Psoas muscle (tissue), 8 donors: ENCODE data around the gene MTURN. TPM values are rescaled to one million over a fixed set of nuclear protein-coding genes. Genes with fewer than 3 reads are reported as not detected.

Experiments
- ATAC-seq, 4 donors: fragments of 200-7000 bp; cut with Tn5 transposase; one replicate each; pipeline ENCODE4 v1.9.1; 2020; ENCODE audit warnings: moderate library complexity in 3 of 4, mild to moderate bottlenecking in 2 of 4
- DNase-seq, 2 donors: peaks; one replicate each; pipeline ENCODE4 v3.0.0-alpha.2; 2020
- H3K27ac ChIP-seq: fragments of 200-600 bp; one replicate; pipeline ENCODE4 v1.8.0; 2022
- H3K27me3 ChIP-seq, 3 donors: fragments of 200-600 bp in 1 of 3; one replicate each; pipeline versions ENCODE4 v1.6.1 to v1.8.0; 2013 to 2022; ENCODE audit warnings: low read length in 2 of 3, mild to moderate bottlenecking in 2 of 3, moderate library complexity in 1 of 3; ENCODE audit not compliant: insufficient read depth in 3 of 3
- H3K36me3 ChIP-seq, 2 donors: fragments of 200-600 bp in 1 of 2; one replicate each; pipeline versions ENCODE4 v1.6.1 to v1.8.0; 2013 to 2022; ENCODE audit warnings: low read depth in 1 of 2, mild to moderate bottlenecking in 1 of 2, moderate library complexity in 1 of 2; ENCODE audit not compliant: insufficient read depth in 1 of 2
- H3K4me1 ChIP-seq: fragments of 200-600 bp; one replicate; pipeline ENCODE4 v1.8.0; 2022
- H3K4me3 ChIP-seq: fragments of 200-600 bp; one replicate; pipeline ENCODE4 v1.8.0; 2022; ENCODE audit warnings: mild to moderate bottlenecking
- H3K9me3 ChIP-seq: fragments of 200-600 bp; one replicate; pipeline ENCODE4 v1.8.0; 2022
- CTCF ChIP-seq: fragments of 200-600 bp; IDR thresholded peaks from one replicate; pipeline ENCODE4 v1.8.0; 2022; ENCODE audit warnings: antibody characterized with exemption
- WGBS, 3 donors: extraction: QIAGEN DNeasy Blood & Tissue Kit; methylation state at CpG; one replicate each; pipeline versions ENCODE4 v1.1.6 to v1.1.7; 2013; 5-methylcytosine and 5-hydroxymethylcytosine counted together
- intact Hi-C, 2 donors: fragments of 100-400 bp; cut with DNase I; formaldehyde crosslinking; loops; one replicate each; pipeline versions ENCODE4 v1.11.0 to v1.14.2; 2022
- polyA plus RNA-seq, 3 donors: library from polyadenylated mRNA; stranded (reverse); fragments of 200-250 nt; gene quantifications; one replicate each; pipeline ENCODE4 v1.2.3, GENCODE V29; 2013
- total RNA-seq, 4 donors: library from RNA; stranded (reverse); fragmentation: NEBNext Ultra II Directional in 2 of 4; extraction: Animal tissue kit (Norgen Biotek cat#: 25700) in 2 of 4; gene quantifications; one replicate each; pipeline versions ENCODE4 v1.2.1 to v1.2.4, GENCODE V29; 2021 to 2023
- donor health status: healthy with polysubstance abuse.
- donor health status: DM: no; HTN: no; CAD: no; lungs with moderate emphysema.
- donor health status: Bipolar disorder and iron deficiency.
- donor health status: healthy.
- donor health status: DM: yes; HTN: yes; CAD: no.
- donor health status: DM: no; HTN: no; CAD: no.
- donor health status: DM: no; HTN: no; CAD: no.
- donor health status: DM: yes; HTN: yes; CAD: no.

MTURN gene
- total and polyA plus RNA-seq, 7 donors: 7.1 to 68.6 (median 17.6) TPM

GRCh38 chr7:30102281-30102680, 32.5 kb upstream of the MTURN start:
- Histone ChIP-seq H3K9me3 (no peaks in the 10 kb centered on the region), H3K27ac (no peak overlapping the region), H3K4me1 (no peaks in the 10 kb centered on the region), H3K4me3 (no peak overlapping the region), H3K27me3 (no peaks in the 10 kb centered on the region), H3K36me3 (no peaks in the 10 kb centered on the region)
- intact Hi-C loops: no loop called here
- WGBS, 3 donors: 90 to 93% (median 92%) methylated on average over 3 of the region's 3 CpGs
- DNase-seq: no peak
- TF ChIP-seq CTCF: no peak
- ATAC-seq: no peak

- 60 to 90% (median 66%) methylated on average over 1 of the region's 1 CpG for WGBS, 3 donors
- Histone ChIP-seq H3K36me3 (no peaks in the 10 kb centered on the region), H3K9me3 (no peaks in the 10 kb centered on the region), H3K4me3 (no peak overlapping the region), H3K27me3 (no peaks in the 10 kb centered on the region), H3K27ac (no peak overlapping the region), H3K4me1 (no peaks in the 10 kb centered on the region)
- TF ChIP-seq CTCF: no peak
- no peak for DNase-seq
- intact Hi-C loops: no loop called here
- ATAC-seq: no peak
Observed at GRCh38 chr7:30104157-30104556, 30.6 kb upstream of the MTURN start.

GRCh38 chr7:30112103-30112713, 22.6 kb upstream of the MTURN start:
- no peak for ATAC-seq

GRCh38 chr7:30113144-30113543, 21.6 kb upstream of the MTURN start:
- intact Hi-C loops: no loop called here
- no peak for TF ChIP-seq CTCF

More at GRCh38 chr7:30112103-30112713, 22.6 kb upstream of the MTURN start:
- no peak for DNase-seq
- WGBS, 3 donors: 95 to 98% (median 95%) methylated on average over 5 of the region's 5 CpGs
- Histone ChIP-seq H3K36me3 (no peaks in the 10 kb centered on the region), H3K4me3 (no peak overlapping the region), H3K27me3 (no peaks in the 10 kb centered on the region), H3K9me3 (peaks cover 13% of the 10 kb centered on the region), H3K27ac (no peak overlapping the region), H3K4me1 (peaks cover 13% of the 10 kb centered on the region)
- TF ChIP-seq CTCF: no peak
- intact Hi-C loops: no loop called here

More at GRCh38 chr7:30113144-30113543, 21.6 kb upstream of the MTURN start:
- peaks cover 16% of the 10 kb centered on the region for H3K4me1 ChIP-seq
- no peak overlapping the region for H3K27ac ChIP-seq
- H3K4me3 ChIP-seq: no peak overlapping the region
- ATAC-seq: no peak
- no peaks in the 10 kb centered on the region for H3K27me3 ChIP-seq
- H3K36me3 ChIP-seq: no peaks in the 10 kb centered on the region
- DNase-seq: no peak
- H3K9me3 ChIP-seq: peaks cover 13% of the 10 kb centered on the region
